ENCODE results near the gene ERLEC1.
A peak's percentile ranks its signal among the peaks of the same experiment; 100 is the strongest.

The ERLEC1 gene

GRCh38 chr2:53786705-53787613, at the start of gene ERLEC1, which contains the start of gene ASB3:
TSS of gene ERLEC1 (plus strand) at chr2:53787044. CDS start at chr2:53787211, 167 bp downstream.
TSS of gene ASB3 (minus strand) at chr2:53786953. CDS start at chr2:53765572, 21,381 bp downstream.
- DNase-seq (ENCODE audit: low spot score) = peak; percentile 90
- in situ Hi-C loops (cut with MboI; ENCODE audit: low pct_unique_long_range_greater_than_20kb, low sequenced_read_pairs, unreplicated experiment) = no loop called here
- TF ChIP-seq CTCF (IDR thresholded peaks at IDR 0.05; ENCODE audit: extremely low read depth, insufficient read depth, missing control alignments) = no peak

GRCh38 chr2:53737091-53737490, 49.8 kb upstream of the ERLEC1 start:
- no peak for DNase-seq (ENCODE audit: low spot score)
- in situ Hi-C loops (cut with MboI; ENCODE audit: low pct_unique_long_range_greater_than_20kb, low sequenced_read_pairs, unreplicated experiment) = no loop called here

GRCh38 chr2:53739032-53739431, 47.8 kb upstream of the ERLEC1 start:
- DNase-seq (ENCODE audit: low spot score) = no peak
- TF ChIP-seq CTCF (IDR thresholded peaks at IDR 0.05; ENCODE audit: extremely low read depth, insufficient read depth, missing control alignments) = no peak
- in situ Hi-C loops (cut with MboI; ENCODE audit: low pct_unique_long_range_greater_than_20kb, low sequenced_read_pairs, unreplicated experiment) = no loop called here

More at GRCh38 chr2:53737091-53737490, 49.8 kb upstream of the ERLEC1 start:
- no peak for TF ChIP-seq CTCF (IDR thresholded peaks at IDR 0.05; ENCODE audit: extremely low read depth, insufficient read depth, missing control alignments)

- peak; percentile 34 for TF ChIP-seq CTCF (IDR thresholded peaks at IDR 0.05; ENCODE audit: extremely low read depth, insufficient read depth, missing control alignments)
- in situ Hi-C loops (cut with MboI; ENCODE audit: low pct_unique_long_range_greater_than_20kb, low sequenced_read_pairs, unreplicated experiment) = no loop called here
- DNase-seq (ENCODE audit: low spot score) = no peak
These were observed 46.7 kb upstream of the ERLEC1 start for GRCh38 chr2:53740170-53740569.

GRCh38 chr2:53744395-53745065, 42.3 kb upstream of the ERLEC1 start:
- in situ Hi-C loops (cut with MboI; ENCODE audit: low pct_unique_long_range_greater_than_20kb, low sequenced_read_pairs, unreplicated experiment) = no loop called here
- no peak for TF ChIP-seq CTCF (IDR thresholded peaks at IDR 0.05; ENCODE audit: extremely low read depth, insufficient read depth, missing control alignments)
- no peak for DNase-seq (ENCODE audit: low spot score)

GRCh38 chr2:53750041-53750768, 36.6 kb upstream of the ERLEC1 start:
- in situ Hi-C loops (cut with MboI; ENCODE audit: low pct_unique_long_range_greater_than_20kb, low sequenced_read_pairs, unreplicated experiment) = no loop called here
- no peak for TF ChIP-seq CTCF (IDR thresholded peaks at IDR 0.05; ENCODE audit: extremely low read depth, insufficient read depth, missing control alignments)
- DNase-seq (ENCODE audit: low spot score) = no peak

All from GM13977 (cell line).